GM19043 (cell line): ENCODE measurements around the gene RNF183.
"Not testable (repeated sequence)": the region's sequence is repeated elsewhere in the genome, so short reads cannot be mapped to it uniquely, and the experiment has no call there.

Experiments
- ATAC-seq: cut with Tn5 transposase; IDR thresholded peaks from one replicate; pipeline ENCODE4 v1.9.1; 2021; ENCODE audit warnings: low read depth; ENCODE audit not compliant: unreplicated experiment

RNF183 gene

GRCh38 chr9:113317777-113318176 is 14.6 kb upstream of the RNF183 start:
- ATAC-seq = no peak

GRCh38 chr9:113316030-113316429 is 12.9 kb upstream of the RNF183 start:
- ATAC-seq = no peak

DNA sequence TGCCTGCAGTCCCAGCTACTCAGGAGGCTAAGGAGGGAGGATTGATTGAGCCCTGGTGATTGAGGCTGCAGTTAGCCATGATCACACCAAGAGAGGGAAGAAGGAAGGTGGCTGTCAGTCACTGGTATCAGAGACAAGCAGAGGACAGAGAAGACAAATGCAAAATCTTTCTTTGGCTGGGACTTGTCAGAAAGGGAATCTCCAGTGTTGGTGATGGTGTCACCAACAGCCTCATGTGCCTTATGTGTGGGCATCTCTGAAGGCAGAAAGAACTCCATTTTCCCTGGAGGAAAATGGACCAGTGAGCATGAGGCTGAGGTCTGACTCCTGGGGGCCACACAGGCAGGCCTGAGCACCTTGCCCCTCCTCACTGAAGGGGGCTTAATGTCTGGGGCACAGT is 12.1 kb upstream of the RNF183 start:
- ATAC-seq = no peak

- ATAC-seq = no peak
Observed at GRCh38 chr9:113313261-113313660, 10.1 kb upstream of the RNF183 start.

- no peak for ATAC-seq
Observed at GRCh38 chr9:113311961-113312360, 8.8 kb upstream of the RNF183 start.

DNA sequence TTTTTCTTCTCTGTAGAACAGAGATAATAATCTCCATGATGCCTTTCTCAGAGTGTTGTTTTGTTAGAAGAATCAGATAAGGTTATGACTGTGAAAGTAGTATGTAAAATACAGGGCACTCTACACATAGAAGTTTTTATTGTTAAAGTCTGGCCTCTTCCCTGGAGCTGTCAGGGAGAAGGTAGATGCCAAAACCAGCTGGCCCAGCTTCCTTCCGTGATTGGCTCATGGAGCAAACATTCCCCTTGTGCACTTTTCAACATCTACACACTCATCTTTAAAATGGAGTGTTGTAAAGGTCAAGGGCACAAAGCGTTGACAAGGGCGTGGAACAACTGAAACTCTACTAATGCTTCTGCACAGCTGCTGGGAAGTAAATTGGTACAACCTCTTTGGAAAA is 7.4 kb upstream of the RNF183 start:
- no peak for ATAC-seq

DNA sequence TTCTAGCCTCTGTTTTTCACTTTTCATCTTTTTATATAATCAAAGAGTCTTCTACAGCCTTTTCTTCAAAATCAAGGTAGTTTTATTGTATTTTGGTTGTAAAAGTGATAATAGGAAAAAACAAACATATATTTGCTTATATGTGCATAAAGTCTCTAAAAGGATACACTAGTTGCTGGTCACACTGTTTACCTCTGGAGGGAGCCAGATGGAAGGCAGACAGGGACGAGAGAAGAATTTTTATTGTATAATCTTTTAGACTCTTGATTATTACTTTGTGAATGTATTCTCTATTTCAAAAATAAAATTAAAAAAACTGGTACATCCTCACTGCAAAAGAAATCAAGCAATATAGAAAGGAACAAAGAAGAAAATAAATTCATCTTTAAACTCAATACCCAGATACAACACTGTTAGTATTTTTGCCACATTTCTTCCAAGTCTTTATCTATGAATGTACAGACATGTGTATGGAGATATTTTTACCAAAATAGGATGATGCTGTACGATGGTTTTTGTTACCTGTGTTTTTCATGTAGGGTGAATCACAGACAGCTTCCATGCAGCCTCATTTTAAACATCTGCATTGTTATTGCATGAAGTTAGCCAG is 6.1 kb upstream of the RNF183 start:
- ATAC-seq = no peak

DNA sequence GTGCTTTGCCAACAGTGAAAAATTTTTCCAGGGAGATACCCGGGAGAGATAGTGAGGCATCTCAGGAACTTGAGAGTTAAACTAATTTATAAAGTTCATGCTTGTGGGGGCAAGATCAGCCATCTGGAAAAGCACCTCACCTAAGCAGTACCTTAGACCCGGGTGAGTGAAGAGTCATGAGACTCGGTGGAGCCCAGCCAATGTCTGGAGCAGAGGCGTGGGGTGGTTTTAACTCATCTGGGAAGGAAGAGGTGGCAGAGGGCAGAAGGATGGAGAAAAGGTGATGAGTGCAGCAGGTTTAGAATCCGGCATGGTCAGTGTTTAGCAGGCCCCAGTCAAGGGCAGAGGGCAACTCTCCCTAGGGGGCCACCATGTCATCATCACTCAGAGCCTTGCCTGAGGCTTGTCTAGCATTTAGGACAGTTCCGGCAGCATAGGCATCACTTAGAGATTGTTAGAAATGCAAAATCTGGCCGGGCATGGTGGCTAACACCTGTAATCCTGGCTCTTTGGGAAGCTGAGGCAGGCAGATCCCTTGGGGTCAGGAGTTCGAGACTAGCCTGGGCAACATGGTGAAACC is 4.3 kb upstream of the RNF183 start:
- ATAC-seq = no peak

DNA sequence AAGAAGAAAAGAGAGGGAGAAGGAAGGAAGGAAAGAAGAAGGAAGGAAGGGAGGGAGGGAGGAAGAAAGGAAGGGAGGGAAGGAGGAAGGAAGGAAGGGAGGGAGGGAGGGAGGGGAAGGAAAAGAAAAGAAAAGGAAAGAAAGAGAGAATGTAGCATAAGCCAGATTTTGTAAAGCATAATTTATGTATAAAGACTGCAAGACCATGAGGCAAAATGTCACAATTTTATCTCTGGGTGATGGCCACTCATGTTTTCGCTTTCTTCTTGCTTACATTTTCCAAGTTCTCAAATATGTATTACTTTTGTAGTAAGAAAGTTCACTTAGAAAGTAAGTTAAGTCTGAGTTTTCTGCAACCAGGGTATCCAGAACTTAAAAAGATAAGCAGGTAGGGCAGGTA is 3.4 kb upstream of the RNF183 start:
- ATAC-seq = no peak

- no peak for ATAC-seq
Observed at GRCh38 chr9:113301548-113301947, 1.6 kb downstream of the RNF183 start.

DNA sequence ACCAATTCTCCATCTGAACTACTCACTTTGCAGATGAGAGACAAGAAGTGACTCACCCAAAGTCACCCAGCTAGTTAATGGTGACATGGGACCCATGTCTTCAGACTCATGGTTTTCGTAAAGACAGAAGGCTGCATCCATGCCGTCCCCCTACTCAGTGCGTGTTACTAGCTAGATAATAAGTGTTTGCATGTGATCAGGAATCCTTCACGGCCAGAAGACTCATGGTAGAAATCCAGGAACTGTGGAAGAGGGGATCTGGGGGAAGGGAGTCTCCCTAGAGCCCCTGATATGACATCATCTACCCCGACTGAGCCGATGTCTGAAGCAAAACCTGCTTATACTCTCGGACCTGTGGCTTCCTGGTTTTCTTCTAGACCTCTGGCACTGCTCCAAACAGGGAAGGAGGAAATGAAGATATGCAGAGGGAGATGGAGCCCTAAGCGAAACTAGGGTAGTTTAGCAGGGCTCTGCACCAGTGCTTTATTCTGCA is 3.3 kb downstream of the RNF183 start:
- ATAC-seq = no peak

DNA sequence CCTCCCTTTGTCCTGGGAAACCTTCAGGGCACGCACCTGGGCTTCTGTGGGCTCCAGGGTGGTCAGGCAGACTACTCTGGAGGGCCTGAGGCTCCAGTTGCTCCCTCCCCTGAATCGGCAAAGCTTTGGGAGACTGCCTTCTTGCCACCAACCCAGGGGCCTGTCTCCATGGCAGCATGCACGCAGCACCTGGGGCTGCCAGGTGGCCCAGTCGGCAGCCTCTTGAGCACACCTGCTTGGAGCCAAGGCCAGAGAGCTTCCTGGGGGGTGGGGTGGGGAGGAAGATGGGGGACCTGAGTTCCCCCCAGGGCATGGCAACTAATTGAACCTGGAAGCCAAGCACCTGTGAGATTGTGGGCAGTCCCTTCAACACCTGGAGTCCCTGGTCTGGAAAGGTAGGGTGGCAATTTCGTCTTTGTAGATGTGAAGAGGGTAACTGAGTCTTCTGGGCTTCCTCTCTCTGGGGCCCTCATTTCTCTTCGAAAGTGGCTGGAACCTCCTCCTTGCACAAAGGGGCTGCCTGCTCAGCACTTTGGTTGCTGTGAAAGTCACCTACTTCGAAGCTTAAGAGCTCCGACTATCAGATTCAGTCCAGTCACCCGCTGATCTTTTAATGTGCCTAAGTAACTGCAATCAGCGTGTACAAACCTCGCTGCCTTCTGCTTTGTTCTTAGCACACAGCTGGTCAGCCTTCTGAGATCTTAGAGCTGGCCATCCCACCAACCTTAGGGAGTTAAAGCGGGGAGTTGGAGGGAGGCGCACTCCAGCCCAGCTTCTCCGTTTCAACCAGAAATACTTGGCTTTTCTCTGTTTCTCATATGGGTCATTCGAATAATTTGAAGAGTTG is 4.0 kb downstream of the RNF183 start:
- ATAC-seq = no peak

DNA sequence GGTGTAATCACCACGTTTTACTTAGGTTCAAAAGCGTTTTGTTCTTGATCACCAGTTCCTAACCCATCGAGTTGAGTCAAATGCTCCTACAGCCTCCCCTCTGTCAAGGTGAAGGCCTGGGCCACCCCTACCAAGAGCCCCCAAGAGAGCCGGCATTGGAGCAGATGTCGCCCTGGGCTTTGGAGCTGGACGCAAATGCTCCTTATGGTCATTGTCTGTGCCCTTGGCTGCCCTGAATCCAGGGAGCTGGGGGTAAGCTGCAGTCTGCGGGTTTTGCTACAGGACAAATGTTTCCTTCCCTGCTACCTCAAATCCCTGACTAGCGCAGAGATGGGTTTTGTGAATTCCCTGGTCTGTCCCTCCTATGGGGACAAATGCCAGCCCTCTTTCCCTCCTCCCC is 4.9 kb downstream of the RNF183 start:
- ATAC-seq = no peak

DNA sequence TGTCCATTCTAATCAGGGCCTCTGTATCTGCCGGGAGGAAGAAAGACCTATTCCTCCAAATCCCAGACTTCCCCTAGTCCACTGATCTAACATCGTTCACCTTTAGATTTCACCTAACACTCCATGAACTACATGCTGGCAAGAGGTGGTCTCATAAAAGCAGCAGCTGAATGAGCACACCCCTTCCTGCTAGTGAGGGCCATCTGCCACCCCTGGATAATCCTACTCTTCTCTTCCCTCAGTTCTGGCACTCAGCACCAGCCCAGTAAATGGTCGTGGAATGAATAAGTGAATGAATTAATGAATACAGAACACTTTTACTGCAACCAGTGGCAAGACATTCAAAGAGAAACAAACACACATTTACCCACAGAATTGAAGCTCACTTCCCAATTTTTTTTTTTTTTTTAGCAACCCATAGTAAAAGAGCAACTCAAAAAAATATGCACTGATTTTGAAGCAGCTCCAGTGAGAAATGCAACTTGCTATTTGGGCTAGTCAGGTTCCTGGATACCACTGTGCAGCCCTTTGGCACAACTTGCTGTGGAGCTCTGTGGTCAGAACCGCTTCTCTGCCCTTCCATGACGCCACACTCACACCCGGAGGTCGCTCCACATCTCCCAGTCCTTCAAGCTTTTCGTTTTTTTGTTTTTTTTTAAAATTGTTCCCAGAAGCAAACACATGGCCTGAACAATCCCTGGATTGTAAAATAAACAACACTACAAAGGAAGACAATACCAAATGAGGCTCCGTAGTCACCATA is 6.2 kb downstream of the RNF183 start:
- no peak for ATAC-seq

DNA sequence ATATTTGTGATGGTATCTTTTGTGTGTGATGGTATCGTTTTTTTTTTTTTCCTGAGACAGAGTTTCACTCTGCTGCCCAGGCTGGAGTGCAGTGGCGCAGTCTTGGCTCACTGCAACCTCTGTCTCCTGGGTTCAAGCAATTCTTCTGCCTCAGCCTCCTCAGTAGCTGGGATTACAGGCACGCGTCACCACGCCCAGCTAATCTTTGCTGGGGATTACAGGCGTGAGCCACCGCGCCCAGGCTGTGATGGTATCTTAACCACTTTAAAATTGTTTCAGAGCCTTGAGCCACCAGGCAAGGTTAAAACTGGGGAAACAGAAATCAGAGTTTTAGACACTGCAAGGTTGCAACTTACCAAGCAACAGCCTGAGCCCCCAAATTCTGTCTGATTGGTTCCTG is 6.9 kb downstream of the RNF183 start:
- not testable (repeated sequence) for ATAC-seq

- no peak for ATAC-seq
Observed at GRCh38 chr9:113293285-113293878, 9.8 kb downstream of the RNF183 start.

DNA sequence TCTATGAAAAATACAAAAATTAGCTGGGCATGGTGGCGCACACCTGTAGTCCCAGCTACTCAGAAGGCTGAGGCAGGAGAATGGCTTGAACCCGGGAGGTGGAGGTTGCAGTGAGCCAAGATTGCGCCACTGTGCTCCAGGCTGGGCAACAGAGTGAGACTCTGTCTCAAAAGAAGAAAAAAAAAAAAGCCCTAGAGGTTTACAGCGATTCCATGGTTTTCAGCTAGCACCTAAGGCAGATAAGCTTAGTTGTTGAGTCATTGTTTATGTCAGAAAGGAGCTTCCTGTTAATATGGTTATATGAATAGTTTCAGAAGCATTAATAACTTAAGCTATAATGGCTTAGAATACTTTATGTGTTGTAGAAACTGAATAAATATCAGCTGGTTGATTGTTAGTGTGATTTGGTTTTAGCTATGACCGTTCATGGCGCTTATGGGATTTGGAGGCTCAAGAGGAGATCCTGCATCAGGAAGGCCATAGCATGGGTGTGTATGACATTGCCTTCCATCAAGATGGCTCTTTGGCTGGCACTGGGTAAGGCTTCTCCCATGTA is 13.0 kb downstream of the RNF183 start:
- ATAC-seq = no peak

- ATAC-seq = no peak
Observed at GRCh38 chr9:113289091-113289490, 14.1 kb downstream of the RNF183 start.

- no peak for ATAC-seq
Observed at GRCh38 chr9:113281356-113281755, 21.8 kb downstream of the RNF183 start.

DNA sequence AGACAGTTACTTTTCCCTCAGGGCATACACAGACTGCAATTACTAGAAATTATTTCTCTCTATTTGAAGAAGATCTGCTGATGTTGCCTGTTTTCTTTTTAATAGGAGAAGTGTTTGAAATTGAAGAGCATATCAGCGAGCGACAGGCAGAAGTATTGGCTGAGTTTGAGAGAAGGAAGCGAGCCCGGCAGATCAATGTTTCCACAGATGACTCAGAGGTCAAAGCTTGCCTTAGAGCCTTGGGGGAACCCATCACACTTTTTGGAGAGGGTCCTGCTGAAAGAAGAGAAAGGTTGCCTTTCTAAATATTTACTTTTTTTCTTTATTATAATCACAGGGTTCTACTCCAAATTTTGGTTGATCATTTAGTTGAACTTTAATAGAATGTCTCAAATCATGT is 24.3 kb downstream of the RNF183 start:
- no peak for ATAC-seq
